Mesothelial cell of epicardium (in vitro differentiated cells): Measurements from ENCODE around the gene MFN2. TPM values are rescaled to one million over a fixed set of nuclear protein-coding genes. Genes with fewer than 3 reads are reported as not detected.

Experiments used
- DNase-seq, 2 experiments: peaks; one replicate each; pipeline ENCODE4 v3.0.0; 2021; ENCODE audit warnings: low spot score in 2 of 2; ENCODE audit not compliant: unreplicated experiment in 2 of 2
- H3K27ac Mint-ChIP-seq: 2 replicates; pipeline ENCODE4 v1.8.0; 2021; ENCODE audit warnings: mixed read lengths
- H3K27me3 Mint-ChIP-seq: 2 replicates; pipeline ENCODE4 v1.8.0; 2021; ENCODE audit warnings: low read depth, mixed read lengths
- H3K36me3 Mint-ChIP-seq: 2 replicates; pipeline ENCODE4 v1.8.0; 2021; ENCODE audit warnings: mixed read lengths
- H3K4me1 Mint-ChIP-seq: 2 replicates; pipeline ENCODE4 v1.8.0; 2021; ENCODE audit warnings: mixed read lengths
- H3K4me3 Mint-ChIP-seq: 2 replicates; pipeline ENCODE4 v1.8.0; 2021; ENCODE audit warnings: mild to moderate bottlenecking, moderate library complexity, mixed read lengths
- H3K9me3 Mint-ChIP-seq: 2 replicates; pipeline ENCODE4 v1.8.0; 2021; ENCODE audit warnings: mixed read lengths
- total RNA-seq: library from RNA; stranded (reverse); gene quantifications from 3 replicates; pipeline ENCODE4 v1.2.1, GENCODE V29; 2021
- TF ChIP-seq, protein P1 (sequence below): fragments of 200-600 bp; sonication (generic); IDR thresholded peaks from one replicate; pipeline ENCODE4 v1.5.0; 2021; ENCODE audit warnings: antibody characterized with exemption; ENCODE audit not compliant: unreplicated experiment

Gene MFN2
- total RNA-seq, 1 donor from 2014 or later, result 53.7 TPM

DNA sequence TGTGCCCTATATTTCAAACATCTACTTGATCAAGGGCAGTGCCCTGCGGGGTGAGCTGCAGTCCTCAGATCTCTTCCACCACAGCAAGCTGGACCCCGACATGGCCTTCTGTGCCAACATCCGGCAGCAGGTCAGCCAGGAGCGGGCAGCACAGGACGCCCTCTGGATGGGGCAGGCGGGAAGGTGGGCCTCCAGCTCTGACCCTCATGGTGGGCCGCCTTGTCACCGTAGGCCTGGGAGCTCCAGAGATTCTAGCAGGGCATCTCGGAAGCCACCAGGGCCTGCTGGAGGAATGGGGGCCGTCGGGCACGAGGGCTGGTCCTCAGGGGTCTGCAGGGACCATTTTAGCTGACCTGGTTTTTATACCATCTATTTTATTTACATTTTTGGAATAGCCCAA is 15.6 kb upstream of the MFN2 start:
- no peak for DNase-seq
- no peak overlapping the region for H3K27ac Mint-ChIP-seq
- H3K9me3 Mint-ChIP-seq, result no peaks in the 10 kb centered on the region
- H3K4me1 Mint-ChIP-seq, result peaks cover 9% of the 10 kb centered on the region
- TF ChIP-seq, protein P1, sequence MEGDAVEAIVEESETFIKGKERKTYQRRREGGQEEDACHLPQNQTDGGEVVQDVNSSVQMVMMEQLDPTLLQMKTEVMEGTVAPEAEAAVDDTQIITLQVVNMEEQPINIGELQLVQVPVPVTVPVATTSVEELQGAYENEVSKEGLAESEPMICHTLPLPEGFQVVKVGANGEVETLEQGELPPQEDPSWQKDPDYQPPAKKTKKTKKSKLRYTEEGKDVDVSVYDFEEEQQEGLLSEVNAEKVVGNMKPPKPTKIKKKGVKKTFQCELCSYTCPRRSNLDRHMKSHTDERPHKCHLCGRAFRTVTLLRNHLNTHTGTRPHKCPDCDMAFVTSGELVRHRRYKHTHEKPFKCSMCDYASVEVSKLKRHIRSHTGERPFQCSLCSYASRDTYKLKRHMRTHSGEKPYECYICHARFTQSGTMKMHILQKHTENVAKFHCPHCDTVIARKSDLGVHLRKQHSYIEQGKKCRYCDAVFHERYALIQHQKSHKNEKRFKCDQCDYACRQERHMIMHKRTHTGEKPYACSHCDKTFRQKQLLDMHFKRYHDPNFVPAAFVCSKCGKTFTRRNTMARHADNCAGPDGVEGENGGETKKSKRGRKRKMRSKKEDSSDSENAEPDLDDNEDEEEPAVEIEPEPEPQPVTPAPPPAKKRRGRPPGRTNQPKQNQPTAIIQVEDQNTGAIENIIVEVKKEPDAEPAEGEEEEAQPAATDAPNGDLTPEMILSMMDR, result no peak
- H3K36me3 Mint-ChIP-seq, result peaks cover 19% of the 10 kb centered on the region
- no peaks in the 10 kb centered on the region for H3K27me3 Mint-ChIP-seq
- no peak overlapping the region for H3K4me3 Mint-ChIP-seq

DNA sequence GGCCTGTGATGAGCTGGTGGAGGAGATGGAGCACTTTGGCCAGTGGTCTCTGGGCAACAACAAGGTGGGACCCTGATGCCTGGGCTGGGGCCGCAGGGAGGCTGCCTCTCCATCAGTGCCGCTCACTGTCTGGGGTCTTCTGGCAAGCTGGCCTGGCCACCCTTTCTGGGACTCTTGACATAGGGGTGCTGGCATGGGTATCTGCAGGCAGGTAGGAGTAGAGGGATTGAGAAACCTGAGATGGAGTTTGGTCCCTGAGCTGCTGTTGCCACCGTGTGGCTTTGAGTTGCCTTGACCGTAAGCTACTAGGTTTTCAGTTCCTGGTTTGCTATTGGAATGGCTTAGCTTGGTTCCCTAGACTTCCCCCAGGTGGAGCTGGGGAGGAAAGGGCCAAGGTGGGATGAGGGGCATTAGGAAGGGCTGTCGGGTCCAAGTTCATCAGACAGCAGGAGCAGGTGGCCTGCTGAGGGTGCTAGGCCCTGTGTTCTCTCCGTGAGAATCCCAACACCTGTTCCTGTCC is 13.2 kb upstream of the MFN2 start:
- Mint-ChIP-seq H3K4me3 (no peak overlapping the region), H3K27me3 (no peaks in the 10 kb centered on the region), H3K27ac (no peak overlapping the region), H3K36me3 (peaks cover 17% of the 10 kb centered on the region), H3K4me1 (peaks cover 4% of the 10 kb centered on the region), H3K9me3 (no peaks in the 10 kb centered on the region)
- no peak for DNase-seq
- TF ChIP-seq, protein P1, result no peak

DNA sequence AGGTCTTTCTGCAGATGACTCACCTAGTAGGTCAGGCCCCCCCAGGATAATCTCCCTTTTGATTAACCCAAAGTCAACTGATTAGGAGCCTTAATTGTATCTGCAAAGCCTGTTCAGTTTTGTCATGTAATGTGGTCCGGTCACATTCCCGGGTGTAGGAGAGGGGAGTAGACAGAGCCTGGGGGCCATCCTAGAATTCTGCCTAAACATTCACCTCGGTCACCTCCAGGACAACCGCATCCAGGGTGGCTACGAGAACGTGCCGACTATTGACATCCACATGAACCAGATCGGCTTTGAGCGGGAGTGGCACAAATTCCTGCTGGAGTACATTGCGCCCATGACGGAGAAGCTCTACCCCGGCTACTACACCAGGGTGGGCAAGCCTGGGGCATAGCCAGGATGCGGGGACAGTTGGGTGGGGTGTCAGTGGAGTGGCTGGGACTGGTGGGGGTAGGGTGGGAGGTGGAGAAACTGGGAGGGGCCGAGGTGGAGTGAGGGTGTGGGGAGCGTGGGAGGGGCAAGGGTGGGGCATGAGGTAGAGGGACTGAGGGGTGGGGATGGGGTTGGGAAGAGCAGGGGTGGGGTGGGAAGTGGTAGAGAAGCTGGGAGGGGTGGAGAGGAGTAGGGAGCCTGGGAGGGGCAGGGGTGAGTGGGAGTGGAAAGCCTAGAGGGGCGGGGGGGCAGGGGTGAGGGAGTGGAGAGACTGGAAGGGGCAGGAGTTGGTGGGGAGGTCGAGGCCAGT is 9.6 kb upstream of the MFN2 start:
- Mint-ChIP-seq H3K4me3 (no peak overlapping the region), H3K9me3 (no peaks in the 10 kb centered on the region), H3K36me3 (peaks cover 22% of the 10 kb centered on the region), H3K27ac (peak overlapping the region; percentile 57), H3K4me1 (peaks cover 4% of the 10 kb centered on the region), H3K27me3 (no peaks in the 10 kb centered on the region)
- DNase-seq, result no peak
- TF ChIP-seq, protein P1, result no peak

DNA sequence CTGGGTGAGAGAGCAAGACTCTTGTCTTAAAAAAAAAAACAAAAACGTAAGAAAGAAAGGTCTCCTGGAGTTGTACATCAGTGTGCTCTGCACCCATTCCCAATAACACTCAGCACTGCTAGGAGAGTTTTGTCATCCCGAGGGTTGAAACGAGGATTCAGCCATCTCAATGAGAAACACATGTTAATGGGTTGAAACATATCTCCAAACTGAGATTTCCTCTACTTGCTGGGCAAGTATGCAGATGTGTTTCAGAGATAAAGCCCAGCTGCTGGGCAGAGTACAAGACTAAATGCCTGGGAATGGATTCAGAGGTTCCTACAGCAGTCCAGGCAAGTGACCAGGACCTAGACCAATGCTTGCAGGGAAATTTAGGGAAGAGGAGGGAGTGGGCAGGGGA is 2.6 kb upstream of the MFN2 start:
- H3K4me3 Mint-ChIP-seq, result no peak overlapping the region
- H3K27ac Mint-ChIP-seq, result no peak overlapping the region
- H3K9me3 Mint-ChIP-seq, result no peaks in the 10 kb centered on the region
- TF ChIP-seq, protein P1, result no peak
- H3K27me3 Mint-ChIP-seq, result no peaks in the 10 kb centered on the region
- H3K36me3 Mint-ChIP-seq, result peaks cover 13% of the 10 kb centered on the region
- no peak for DNase-seq
- H3K4me1 Mint-ChIP-seq, result peaks cover 28% of the 10 kb centered on the region

DNA sequence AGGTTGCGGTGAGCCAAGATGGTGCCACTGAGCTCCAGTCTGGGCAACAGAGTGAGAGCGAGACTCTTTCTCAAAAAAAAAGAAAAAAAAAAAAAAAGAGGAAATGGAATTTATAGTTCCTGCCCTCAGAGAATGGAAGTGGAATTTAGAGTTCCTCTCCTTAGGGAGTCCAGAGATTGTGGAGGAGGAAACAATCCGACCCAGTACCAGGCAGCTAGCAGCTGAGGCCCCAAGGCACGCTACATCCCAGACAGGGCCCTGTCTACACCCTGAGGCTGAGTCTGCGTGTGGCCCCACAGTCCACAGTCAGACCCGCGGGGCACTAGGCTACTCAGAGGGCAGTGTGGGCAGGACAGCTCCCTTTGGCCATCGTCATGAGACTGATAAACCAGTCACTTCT is 1.9 kb upstream of the MFN2 start:
- Mint-ChIP-seq H3K36me3 (peaks cover 10% of the 10 kb centered on the region), H3K27me3 (no peaks in the 10 kb centered on the region), H3K4me1 (peaks cover 28% of the 10 kb centered on the region), H3K4me3 (no peak overlapping the region), H3K9me3 (no peaks in the 10 kb centered on the region), H3K27ac (no peak overlapping the region)
- DNase-seq, result no peak
- TF ChIP-seq, protein P1, result no peak
